ENCODE data around the gene RGS7. TPM values are rescaled to one million over a fixed set of nuclear protein-coding genes. Genes with fewer than 3 reads are reported as not detected.

RGS7 gene
- total and polyA plus RNA-seq, 10 donors, result 0.09 to 1.8 (median 0.72) TPM; not detected in 1

DNA sequence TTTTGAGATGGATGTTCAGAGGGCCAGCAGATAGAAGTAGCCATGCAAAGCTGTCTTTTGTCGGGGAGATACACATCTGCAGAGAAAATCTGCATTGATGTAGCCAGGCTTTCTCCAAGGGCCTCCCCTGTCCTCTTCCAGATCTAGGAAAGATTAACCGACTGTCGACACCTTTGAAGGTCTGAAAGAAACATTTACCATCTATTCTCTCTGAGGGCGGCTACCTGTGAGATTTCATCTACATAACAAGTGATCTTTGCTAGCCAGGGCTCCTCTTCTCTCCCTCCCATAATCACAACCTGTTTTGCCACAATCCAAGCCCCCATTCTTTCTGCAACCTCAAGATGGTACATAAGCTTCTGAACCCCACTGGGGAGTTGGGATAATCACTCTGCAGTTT lies 193.6 kb downstream of the RGS7 start:
- TF ChIP-seq POLR2A (IDR thresholded peaks at IDR 0.05) (no peak), CTCF (IDR thresholded peaks at IDR 0.05 in 8 of 11, conservative IDR thresholded peaks at IDR 0.05 in 3 of 11) (no peak), POLR2AphosphoS5 (IDR thresholded peaks at IDR 0.05) (no peak)
- H3K36me3 ChIP-seq, result no peaks in the 10 kb centered on the region
- peaks cover 0 to 7% (median 0%) of the 10 kb centered on the region in 8 donors for H3K9me3 ChIP-seq
- no peak overlapping the region for H3K4me3 ChIP-seq
- intact Hi-C loops (cut with DNase I; ENCODE audit: low total_unique reads), result no loop called here
- WGBS, 5 donors, result 28 to 49% (median 40%) methylated on average over 4 of the region's 4 CpGs
- DNase-seq, result no peak
- H3K27ac ChIP-seq, result no peak overlapping the region
- no peaks in the 10 kb centered on the region for H3K27me3 ChIP-seq (replicated peaks in 1 of 7)
- no peaks in the 10 kb centered on the region for H3K4me1 ChIP-seq

DNA sequence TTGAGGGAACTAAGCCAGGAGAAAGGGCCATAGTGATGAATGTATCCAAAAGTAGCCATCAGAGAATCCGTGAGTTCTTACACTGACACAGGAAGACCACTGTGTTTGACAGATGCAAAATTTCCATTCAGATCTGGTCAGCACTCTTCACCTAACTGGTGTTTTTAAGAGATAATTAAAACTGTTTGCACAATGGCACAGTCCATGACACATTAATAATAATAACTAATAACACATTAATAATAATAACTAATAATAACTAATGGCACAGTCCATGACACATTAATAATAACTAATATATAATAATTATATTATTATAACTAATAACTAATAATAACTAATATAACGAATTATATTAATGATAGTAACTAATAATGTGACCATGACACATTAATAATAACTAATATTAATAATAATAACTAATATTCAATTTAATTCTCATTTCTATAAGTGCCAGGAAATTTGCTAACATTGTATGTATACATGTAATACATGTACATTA lies 195.8 kb downstream of the RGS7 start:
- intact Hi-C loops (cut with DNase I; ENCODE audit: low total_unique reads), result no loop called here
- Histone ChIP-seq H3K27ac (no peak overlapping the region), H3K4me3 (no peak overlapping the region), H3K36me3 (no peaks in the 10 kb centered on the region), H3K9me3 (no peaks in the 10 kb centered on the region), H3K4me1 (no peaks in the 10 kb centered on the region), H3K27me3 (replicated peaks in 1 of 7) (no peaks in the 10 kb centered on the region)
- 61 to 85% (median 77%) methylated on average over 2 of the region's 2 CpGs for WGBS, 5 donors
- TF ChIP-seq CTCF (IDR thresholded peaks at IDR 0.05 in 8 of 11, conservative IDR thresholded peaks at IDR 0.05 in 3 of 11), result no peak
- TF ChIP-seq POLR2A (IDR thresholded peaks at IDR 0.05), result no peak
- TF ChIP-seq POLR2AphosphoS5 (IDR thresholded peaks at IDR 0.05), result no peak
- no peak for DNase-seq

DNA sequence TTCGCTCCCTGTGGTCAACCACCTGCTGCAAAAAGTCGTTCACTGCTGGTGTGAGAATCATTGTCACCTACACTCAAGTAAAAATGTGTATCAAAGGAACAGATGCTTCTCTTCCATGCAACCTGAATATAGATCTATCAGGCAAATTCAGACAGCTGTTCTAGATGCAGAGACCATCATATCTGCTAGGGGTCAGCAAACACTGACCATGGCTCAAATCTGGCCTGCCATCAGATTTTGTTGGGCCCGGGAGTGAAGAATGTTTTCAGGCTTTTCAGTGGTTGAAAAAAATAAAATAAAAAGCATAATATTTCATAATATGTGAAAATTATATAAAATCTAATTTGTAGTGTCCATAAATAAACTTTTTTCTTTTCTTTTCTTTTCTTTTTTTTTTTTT lies 199.6 kb downstream of the RGS7 start:
- H3K27ac ChIP-seq, result no peak overlapping the region
- 75 to 84% (median 77%) methylated on average over 3 of the region's 3 CpGs for WGBS, 5 donors
- H3K9me3 ChIP-seq, result peaks cover 0 to 7% (median 0%) of the 10 kb centered on the region in 8 donors
- H3K4me3 ChIP-seq, result no peak overlapping the region
- TF ChIP-seq CTCF (IDR thresholded peaks at IDR 0.05 in 8 of 11, conservative IDR thresholded peaks at IDR 0.05 in 3 of 11) (no peak), POLR2AphosphoS5 (IDR thresholded peaks at IDR 0.05) (no peak), POLR2A (IDR thresholded peaks at IDR 0.05) (no peak)
- no peaks in the 10 kb centered on the region for H3K27me3 ChIP-seq (replicated peaks in 1 of 7)
- intact Hi-C loops (cut with DNase I; ENCODE audit: low total_unique reads), result no loop called here
- no peaks in the 10 kb centered on the region for H3K36me3 ChIP-seq
- DNase-seq, result no peak
- H3K4me1 ChIP-seq, result no peaks in the 10 kb centered on the region

- H3K27me3 ChIP-seq (replicated peaks in 1 of 7), result no peaks in the 10 kb centered on the region
- H3K9me3 ChIP-seq, result peaks cover 0 to 10% (median 0%) of the 10 kb centered on the region in 8 donors
- H3K4me3 ChIP-seq, result no peak overlapping the region
- H3K27ac ChIP-seq, result no peak overlapping the region
- H3K36me3 ChIP-seq, result no peaks in the 10 kb centered on the region
- no peak for DNase-seq
- no peaks in the 10 kb centered on the region for H3K4me1 ChIP-seq
- 25 to 31% (median 27%) methylated on average over 3 of the region's 3 CpGs for WGBS, 5 donors
- no peak for TF ChIP-seq CTCF (IDR thresholded peaks at IDR 0.05 in 8 of 11, conservative IDR thresholded peaks at IDR 0.05 in 3 of 11)
- TF ChIP-seq POLR2AphosphoS5 (IDR thresholded peaks at IDR 0.05), result no peak
- no peak for TF ChIP-seq POLR2A (IDR thresholded peaks at IDR 0.05)
- intact Hi-C loops (cut with DNase I; ENCODE audit: low total_unique reads), result no loop called here
Measured at GRCh38 chr1:241156231-241156965, 200.6 kb downstream of the RGS7 start.
